SK-N-SH treated with all-trans-retinoic acid at 6 μM for 48 hours (cell line): ENCODE results near the gene KRT35.

ENCODE experiments used
- RARB ChIP-seq: fragments of 250-450 bp; sonication (Bioruptor Pico); IDR thresholded peaks from 2 replicates; pipeline ENCODE4 v1.8.0; 2021; ENCODE audit warnings: mild to moderate bottlenecking, moderate library complexity
- TCF4 ChIP-seq: fragments of 250-450 bp; sonication (Bioruptor Pico); IDR thresholded peaks from 2 replicates; pipeline ENCODE4 v1.8.0; 2021; ENCODE audit warnings: mild to moderate bottlenecking, moderate library complexity, borderline replicate concordance
- TF ChIP-seq, protein P1 (sequence below): fragments of 250-450 bp; sonication (Bioruptor Pico); IDR thresholded peaks from 2 replicates; pipeline ENCODE4 v1.5.1; 2020; ENCODE audit warnings: low read depth, mild to moderate bottlenecking, moderate library complexity
- TF ChIP-seq, protein P2 (sequence below): fragments of 250-450 bp; sonication (Bioruptor Pico); IDR thresholded peaks from 2 replicates; pipeline ENCODE4 v1.5.0; 2020; ENCODE audit warnings: mild to moderate bottlenecking, moderate library complexity

DNA sequence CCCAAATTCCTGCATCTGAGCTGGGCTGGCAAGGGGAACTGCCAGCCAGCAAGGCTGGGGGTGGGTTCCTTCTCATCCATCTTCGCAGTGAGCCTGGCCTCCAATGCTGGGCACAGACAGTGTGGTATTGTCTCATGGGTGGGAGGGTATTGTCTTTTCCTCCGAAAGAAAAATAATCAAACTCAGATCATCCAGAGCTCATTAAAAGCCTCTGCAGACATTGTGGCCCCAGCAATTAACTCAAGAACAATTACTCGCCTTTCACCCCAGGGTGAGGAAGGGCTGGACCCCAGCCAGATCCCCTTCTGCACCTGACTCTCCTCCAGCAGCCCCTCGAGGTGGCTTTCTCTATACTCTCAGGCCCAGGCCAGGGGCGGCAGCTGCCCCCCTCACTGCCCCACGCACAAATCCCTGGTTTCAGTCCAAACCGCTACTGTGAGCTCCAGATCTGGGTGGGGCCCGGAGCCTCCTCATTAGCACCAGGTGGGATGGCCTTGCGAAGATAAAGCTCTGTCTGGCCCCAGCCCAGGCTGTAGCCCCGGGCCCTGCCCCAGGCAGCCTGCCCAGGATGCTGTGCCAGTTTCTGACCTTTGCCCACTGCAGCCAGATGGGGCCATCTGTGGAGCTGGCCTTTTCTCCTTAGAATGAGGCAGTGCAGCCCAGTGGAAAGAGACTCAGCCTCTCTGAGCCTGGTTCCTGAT is 40.0 kb upstream of the KRT35 start:
- TF ChIP-seq RARB (CRISPR knock-in tag) (no peak), TCF4 (CRISPR knock-in tag) (no peak)
- TF ChIP-seq, protein P1, sequence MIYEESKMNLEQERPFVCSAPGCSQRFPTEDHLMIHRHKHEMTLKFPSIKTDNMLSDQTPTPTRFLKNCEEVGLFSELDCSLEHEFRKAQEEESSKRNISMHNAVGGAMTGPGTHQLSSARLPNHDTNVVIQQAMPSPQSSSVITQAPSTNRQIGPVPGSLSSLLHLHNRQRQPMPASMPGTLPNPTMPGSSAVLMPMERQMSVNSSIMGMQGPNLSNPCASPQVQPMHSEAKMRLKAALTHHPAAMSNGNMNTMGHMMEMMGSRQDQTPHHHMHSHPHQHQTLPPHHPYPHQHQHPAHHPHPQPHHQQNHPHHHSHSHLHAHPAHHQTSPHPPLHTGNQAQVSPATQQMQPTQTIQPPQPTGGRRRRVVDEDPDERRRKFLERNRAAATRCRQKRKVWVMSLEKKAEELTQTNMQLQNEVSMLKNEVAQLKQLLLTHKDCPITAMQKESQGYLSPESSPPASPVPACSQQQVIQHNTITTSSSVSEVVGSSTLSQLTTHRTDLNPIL (CRISPR knock-in tag), result no peak
- TF ChIP-seq, protein P2, sequence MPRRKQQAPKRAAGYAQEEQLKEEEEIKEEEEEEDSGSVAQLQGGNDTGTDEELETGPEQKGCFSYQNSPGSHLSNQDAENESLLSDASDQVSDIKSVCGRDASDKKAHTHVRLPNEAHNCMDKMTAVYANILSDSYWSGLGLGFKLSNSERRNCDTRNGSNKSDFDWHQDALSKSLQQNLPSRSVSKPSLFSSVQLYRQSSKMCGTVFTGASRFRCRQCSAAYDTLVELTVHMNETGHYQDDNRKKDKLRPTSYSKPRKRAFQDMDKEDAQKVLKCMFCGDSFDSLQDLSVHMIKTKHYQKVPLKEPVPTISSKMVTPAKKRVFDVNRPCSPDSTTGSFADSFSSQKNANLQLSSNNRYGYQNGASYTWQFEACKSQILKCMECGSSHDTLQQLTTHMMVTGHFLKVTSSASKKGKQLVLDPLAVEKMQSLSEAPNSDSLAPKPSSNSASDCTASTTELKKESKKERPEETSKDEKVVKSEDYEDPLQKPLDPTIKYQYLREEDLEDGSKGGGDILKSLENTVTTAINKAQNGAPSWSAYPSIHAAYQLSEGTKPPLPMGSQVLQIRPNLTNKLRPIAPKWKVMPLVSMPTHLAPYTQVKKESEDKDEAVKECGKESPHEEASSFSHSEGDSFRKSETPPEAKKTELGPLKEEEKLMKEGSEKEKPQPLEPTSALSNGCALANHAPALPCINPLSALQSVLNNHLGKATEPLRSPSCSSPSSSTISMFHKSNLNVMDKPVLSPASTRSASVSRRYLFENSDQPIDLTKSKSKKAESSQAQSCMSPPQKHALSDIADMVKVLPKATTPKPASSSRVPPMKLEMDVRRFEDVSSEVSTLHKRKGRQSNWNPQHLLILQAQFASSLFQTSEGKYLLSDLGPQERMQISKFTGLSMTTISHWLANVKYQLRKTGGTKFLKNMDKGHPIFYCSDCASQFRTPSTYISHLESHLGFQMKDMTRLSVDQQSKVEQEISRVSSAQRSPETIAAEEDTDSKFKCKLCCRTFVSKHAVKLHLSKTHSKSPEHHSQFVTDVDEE (CRISPR knock-in tag), result no peak
